HG03108 (cell line): ENCODE measurements around the gene TEX19.
"Not testable (repeated sequence)": the region's sequence is repeated elsewhere in the genome, so short reads cannot be mapped to it uniquely, and the experiment has no call there.

ENCODE experiments used
- ATAC-seq: cut with Tn5 transposase; IDR thresholded peaks from one replicate; pipeline ENCODE4 v1.9.1; 2021; ENCODE audit warnings: moderate library complexity; ENCODE audit not compliant: unreplicated experiment

TEX19 gene

DNA sequence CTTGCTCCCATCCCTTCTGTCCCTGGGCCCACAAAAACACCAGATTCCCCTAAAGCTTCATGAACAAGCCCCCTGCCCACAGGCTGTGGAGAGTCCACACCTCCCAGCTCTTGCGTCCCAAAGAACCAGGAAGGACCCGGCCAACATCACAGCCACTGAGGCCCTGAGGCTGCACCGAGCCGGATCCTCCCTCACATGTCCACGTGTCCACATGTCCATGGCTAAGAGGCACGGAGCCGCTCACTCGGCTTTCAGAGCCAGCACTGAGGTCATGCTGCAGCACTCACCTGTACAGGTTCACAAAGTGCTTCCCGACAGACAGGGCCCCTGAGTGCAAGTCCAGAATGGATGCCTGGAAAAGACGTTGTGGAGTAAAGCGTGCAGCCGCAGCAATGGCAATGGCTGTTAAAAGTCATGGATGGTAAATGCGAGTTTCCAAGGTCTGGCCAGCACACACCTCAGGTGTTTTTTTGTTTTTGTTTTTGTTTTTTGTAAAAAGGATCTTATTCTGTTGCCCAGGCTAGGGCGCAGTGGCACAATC, 47.2 kb downstream of the TEX19 start:
- ATAC-seq, result no peak

DNA sequence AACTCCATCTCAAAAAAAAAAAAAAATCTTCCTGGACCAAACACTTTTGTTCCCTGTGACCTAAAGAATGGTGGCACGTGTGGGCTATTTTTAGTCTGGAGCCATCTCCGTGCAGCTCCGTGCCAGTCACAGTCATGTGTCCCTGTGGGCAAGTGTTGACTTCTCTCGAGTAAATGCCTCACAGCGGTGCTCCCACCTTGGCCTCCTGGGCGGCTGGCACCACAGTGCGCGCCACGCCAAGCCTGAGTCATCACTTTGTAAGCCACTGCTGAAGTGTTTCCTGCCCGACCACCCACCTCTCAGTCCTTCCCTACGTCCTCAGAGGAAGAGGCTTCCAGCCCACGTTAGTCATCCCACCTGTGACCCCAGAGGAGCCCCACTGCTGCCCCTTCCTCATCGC, 48.2 kb downstream of the TEX19 start:
- no peak for ATAC-seq

DNA sequence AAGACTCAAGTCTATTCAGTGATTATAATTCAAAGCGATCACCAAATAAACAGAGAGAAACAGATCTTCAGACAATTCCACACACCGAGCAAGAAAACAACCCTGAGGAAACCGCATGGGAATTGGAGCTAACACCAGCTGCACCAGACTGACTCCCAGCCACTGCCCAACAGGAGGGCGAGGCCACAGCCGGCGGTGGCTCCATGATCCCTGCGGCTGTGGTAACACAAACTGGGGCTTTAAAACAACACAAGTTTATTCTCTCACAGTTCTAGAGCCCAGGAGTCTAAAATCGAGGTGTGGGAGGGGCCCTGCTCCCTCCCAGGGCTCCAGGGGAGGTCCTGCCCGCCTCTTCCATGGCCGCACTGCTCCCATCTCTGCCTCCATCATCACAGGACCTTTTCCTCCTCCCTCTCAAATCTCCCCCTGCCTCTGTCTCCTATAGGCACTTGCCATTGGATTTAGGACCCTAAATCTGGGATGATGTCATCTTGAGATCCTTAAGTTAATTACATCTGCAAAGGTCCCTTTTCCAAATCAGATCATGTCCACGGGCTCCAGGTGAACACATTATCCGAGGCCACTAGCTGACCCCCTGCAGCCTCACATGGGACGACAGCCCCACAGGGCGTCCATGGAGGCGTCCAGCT, 49.4 kb downstream of the TEX19 start:
- no peak for ATAC-seq

DNA sequence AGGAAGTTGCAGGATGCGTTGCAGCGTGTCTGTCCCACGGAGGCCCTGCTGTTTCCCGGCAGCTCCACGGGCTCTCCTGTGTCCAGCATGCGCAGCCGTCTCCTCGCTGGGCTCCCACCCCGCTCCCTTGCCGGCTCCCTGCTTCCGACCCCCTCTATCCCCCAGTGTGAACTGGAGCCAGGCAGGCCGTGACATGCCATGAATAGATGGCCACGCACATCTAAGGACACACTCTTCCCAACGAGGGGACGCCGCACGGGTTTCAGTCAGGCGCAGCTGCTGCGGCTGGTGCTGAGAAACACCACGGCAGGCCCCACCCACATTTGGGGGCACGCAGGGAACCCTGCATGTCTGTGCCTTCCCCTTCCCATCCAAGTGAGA, 49.9 kb downstream of the TEX19 start:
- no peak for ATAC-seq

DNA sequence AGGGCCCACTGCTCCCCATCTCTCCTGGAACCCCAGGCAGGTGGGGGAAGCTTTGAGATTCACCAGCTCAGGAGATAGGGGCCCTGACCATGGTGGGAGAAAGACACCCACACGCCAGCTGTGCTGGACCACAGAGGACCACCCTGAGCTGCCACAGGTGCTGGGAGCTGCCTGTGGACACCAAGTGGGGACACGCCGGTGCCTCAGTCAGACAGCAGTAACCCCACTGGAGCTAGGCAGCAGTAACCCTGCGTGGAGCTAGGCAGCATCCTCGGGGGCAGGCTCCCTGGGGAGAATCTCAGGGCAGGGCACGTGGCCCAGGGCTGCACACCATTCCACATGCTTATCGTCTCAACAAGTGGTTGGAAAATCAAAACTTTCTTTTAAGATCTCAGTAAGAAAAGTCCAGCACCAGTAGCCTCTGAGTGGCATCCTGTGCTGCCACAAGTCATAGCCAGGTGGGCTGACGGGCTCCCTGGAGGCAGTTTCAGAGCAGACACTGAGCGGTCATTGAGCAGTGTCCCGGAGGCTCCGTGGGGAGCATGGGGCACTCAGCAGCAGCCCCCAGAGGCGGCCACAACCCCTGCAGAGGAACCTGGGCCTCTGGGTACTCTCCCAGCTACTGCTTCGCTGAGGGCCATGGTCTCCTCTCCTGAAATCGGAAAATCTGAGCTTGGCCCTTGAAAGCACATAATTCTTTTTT, 51.1 kb downstream of the TEX19 start:
- ATAC-seq, result no peak

DNA sequence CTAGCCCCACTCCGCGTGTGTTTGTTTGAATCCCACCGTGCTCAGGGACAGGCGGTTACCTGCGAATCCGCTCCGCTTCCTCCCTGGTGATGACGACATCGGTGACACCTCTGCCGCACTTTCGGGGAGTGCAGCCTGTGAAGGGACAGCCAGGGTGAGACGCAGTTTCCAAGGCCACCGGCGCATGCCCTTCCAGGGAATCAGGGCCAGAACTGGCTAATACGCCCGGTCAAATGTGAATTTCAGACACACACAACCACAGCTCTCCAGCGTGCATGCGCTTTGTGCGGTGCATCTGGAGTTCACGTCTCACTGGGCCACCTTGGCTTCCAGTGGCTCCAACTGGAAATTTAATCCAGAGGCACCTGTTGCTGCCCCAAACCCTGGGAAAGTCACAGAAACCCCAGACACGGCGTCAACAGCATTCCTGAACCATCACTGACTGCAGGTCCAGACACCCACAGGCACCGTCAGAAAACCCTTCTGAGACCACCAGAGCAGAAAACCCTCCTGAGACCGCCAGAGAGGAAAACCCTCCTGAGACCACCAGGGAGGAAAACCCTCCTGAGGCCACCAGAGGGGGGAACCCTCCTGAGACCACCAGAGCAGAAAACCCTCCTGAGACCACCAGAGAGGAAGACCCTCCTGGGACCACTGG, 52.5 kb downstream of the TEX19 start:
- ATAC-seq, result no peak

DNA sequence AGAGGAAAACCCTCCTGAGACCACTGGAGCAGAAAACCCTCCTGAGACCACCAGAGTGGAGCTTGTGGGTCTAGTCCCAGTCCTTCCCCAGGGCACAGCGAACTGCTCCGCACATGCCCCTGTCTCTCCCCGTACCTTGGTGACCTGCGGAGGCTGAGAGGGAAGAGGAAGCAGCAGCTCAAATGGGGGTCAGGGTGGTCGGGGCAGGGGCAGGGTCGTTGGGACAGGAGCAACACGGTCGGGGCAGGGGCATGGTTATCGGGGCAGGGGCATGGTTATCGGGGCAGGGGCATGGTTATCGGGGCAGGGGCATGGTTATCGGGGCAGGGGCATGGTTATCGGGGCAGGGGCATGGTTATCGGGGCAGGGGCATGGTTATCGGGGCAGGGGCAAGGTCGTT, 53.0 kb downstream of the TEX19 start:
- not testable (repeated sequence) for ATAC-seq

DNA sequence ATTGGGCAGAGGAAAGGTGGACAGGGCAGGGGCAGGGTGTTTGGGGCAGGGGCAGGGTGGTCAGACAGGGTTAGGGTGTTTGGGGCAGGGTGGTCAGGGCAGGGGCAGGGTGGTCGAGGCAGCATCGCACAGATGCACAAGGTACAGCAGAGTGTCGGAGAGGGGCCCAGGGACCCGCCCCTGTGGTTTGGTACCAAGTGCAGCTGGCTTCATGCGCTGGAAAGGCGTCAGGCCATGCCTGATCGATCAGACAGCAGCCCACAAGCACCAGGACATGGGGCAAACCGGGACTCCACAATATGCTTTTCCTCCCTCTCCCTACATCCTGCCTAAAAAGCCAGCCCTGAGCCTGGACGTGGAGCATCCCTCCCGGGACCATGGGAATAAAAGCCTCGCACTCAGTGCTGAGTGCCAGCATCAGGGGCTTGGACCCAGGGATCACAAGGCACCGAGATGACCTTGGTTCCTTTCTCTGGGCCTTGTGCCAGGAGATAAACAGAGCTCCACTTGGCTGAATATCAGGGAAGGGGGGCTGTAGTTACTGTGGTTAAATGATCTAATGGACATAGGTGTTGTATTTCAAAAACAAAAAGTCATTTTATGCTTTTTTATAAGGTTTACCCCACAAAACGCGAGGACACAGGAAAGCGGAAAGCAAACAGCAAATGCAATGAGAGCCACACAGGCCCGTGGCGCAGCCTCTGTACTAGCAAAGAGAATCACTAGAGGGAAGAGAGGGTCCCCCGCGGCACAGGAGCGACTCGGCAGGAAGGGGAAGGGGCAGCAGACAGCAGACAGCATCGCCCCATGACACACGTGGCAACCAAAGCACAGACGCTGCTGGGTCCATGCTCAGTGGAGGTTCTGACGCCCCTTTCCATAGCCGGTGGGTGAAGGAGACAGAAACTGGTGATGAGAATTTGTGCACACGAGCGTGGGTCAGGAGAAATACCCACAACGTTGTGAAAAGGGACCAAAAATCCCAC, 53.8 kb downstream of the TEX19 start:
- no peak for ATAC-seq
